Endothelial cell of umbilical vein (primary cell): ENCODE data around the gene DLK1. TPM values are rescaled to one million over a fixed set of nuclear protein-coding genes. Genes with fewer than 3 reads are reported as not detected.

Source experiments
- BruUV-seq: library from RNA; stranded (reverse); fragments of 400-500 nt; replicated peaks from 2 replicates; lab custom pipeline; 2021; lab: Mats Ljungman, UMichigan
- CTCF ChIA-PET: fragments of 300-600, 350-600 bp; sonication (Branson Sonifier 250); formaldehyde crosslinking; loops from one replicate; lab custom pipeline; 2021; ENCODE audit warnings: antibody characterized with exemption, inconsistent platforms; lab: Charles Lee
- POLR2A ChIA-PET: fragments of 300-600, 350-600 bp; sonication (Branson Sonifier 250); formaldehyde crosslinking; loops from one replicate; lab custom pipeline; 2021; ENCODE audit warnings: antibody characterized with exemption, inconsistent platforms; lab: Charles Lee
- DNase-seq: peaks from one replicate; pipeline ENCODE4 v3.0.0-alpha.2; 2011; ENCODE audit warnings: low read depth, low spot score
- FAIRE-seq: peaks from 2 replicates; lab custom pipeline; 2011; peaks lifted over from hg19 to GRCh38; lab: Jason Lieb, UNC
- H2AFZ ChIP-seq: 2 replicates; pipeline ENCODE4 v1.6.0; 2012; ENCODE audit warnings: low read depth, low read length, control low read depth, inconsistent platforms
- H3K27ac ChIP-seq: 2 replicates; pipeline ENCODE4 v1.5.1; 2011; ENCODE audit warnings: low read depth, mild to moderate bottlenecking, control low read depth, low read length, moderate library complexity; ENCODE audit not compliant: insufficient read depth
- H3K27me3 ChIP-seq, 2 experiments: 2 replicates each; pipeline versions ENCODE4 v1.6.0 to v1.6.1; 2011; ENCODE audit warnings: low read length in 2 of 2, mixed read lengths in 1 of 2; ENCODE audit not compliant: control insufficient read depth in 2 of 2, insufficient read depth in 2 of 2
- H3K36me3 ChIP-seq, 2 experiments: 2 replicates in 1 of 2; 3 replicates in 1 of 2; pipeline ENCODE4 v1.5.1; 2011; ENCODE audit warnings: low read length in 2 of 2, mild to moderate bottlenecking in 1 of 2, moderate library complexity in 1 of 2; ENCODE audit not compliant: control insufficient read depth in 2 of 2, insufficient read depth in 2 of 2; ENCODE audit errors: extremely low read depth in 1 of 2
- H3K4me1 ChIP-seq: 3 replicates; pipeline ENCODE4 v1.5.1; 2011; ENCODE audit warnings: mild to moderate bottlenecking, low read length; ENCODE audit not compliant: control insufficient read depth, insufficient read depth; ENCODE audit errors: extremely low read depth
- H3K4me2 ChIP-seq: 2 replicates; pipeline ENCODE4 v1.6.1; 2011; ENCODE audit warnings: low read length, control low read depth, mixed read lengths; ENCODE audit not compliant: insufficient read depth
- H3K4me3 ChIP-seq, 3 experiments: fragments of 200-600 bp in 1 of 3; sonication (generic), shearing (Covaris generic) in 1 of 3; replicated peaks in 1 of 3; 2 replicates each; pipeline ENCODE4 v1.5.1; 2011 to 2016; ENCODE audit warnings: control low read depth in 3 of 3, low read length in 3 of 3, mild to moderate bottlenecking in 2 of 3, inconsistent platforms in 1 of 3, low read depth in 1 of 3, moderate library complexity in 1 of 3; ENCODE audit not compliant: insufficient read depth in 1 of 3
- H3K79me2 ChIP-seq: 2 replicates; pipeline ENCODE4 v1.6.0; 2012; ENCODE audit warnings: low read length, inconsistent platforms; ENCODE audit not compliant: control insufficient read depth, insufficient read depth
- H3K9ac ChIP-seq: replicated peaks from 2 replicates; pipeline ENCODE3; 2011; ENCODE audit warnings: low read length, control low read depth; ENCODE audit not compliant: insufficient read depth; ENCODE audit errors: extremely low read depth
- H3K9me1 ChIP-seq: replicated peaks from 3 replicates; pipeline ENCODE4 v1.6.0; 2011; ENCODE audit warnings: mild to moderate bottlenecking, low read length; ENCODE audit not compliant: control insufficient read depth, insufficient read depth; ENCODE audit errors: extremely low read depth
- H3K9me3 ChIP-seq: replicated peaks from 2 replicates; pipeline ENCODE4 v1.5.1; 2012; ENCODE audit warnings: low read length, inconsistent platforms; ENCODE audit not compliant: control insufficient read depth, insufficient read depth
- H4K20me1 ChIP-seq: replicated peaks from 2 replicates; pipeline ENCODE3; 2011; ENCODE audit warnings: mild to moderate bottlenecking, low read length; ENCODE audit not compliant: control insufficient read depth, insufficient read depth; ENCODE audit errors: extremely low read depth
- CTCF ChIP-seq, 2 donors: IDR thresholded peaks; 1 replicate in 1 of 2; 2 replicates in 1 of 2; pipeline ENCODE4 v1.5.1; 2011; ENCODE audit warnings: low read length in 2 of 2, mild to moderate bottlenecking in 2 of 2, moderate library complexity in 2 of 2, control low read depth in 1 of 2, inconsistent platforms in 1 of 2, low read depth in 1 of 2; ENCODE audit not compliant: insufficient read depth in 1 of 2; ENCODE audit errors: extremely low read depth in 1 of 2
- EZH2 ChIP-seq: IDR thresholded peaks from 2 replicates; pipeline ENCODE4 v1.6.1; 2012; ENCODE audit warnings: borderline replicate concordance, low read depth, mild to moderate bottlenecking, moderate library complexity, low read length, inconsistent platforms; ENCODE audit not compliant: severe bottlenecking
- FOS ChIP-seq: IDR thresholded peaks from 2 replicates; pipeline ENCODE4 v1.6.1; 2011; ENCODE audit warnings: mild to moderate bottlenecking, low read length, moderate library complexity, borderline replicate concordance; ENCODE audit not compliant: insufficient read depth
- GATA2 ChIP-seq: IDR thresholded peaks from 2 replicates; pipeline ENCODE4 v1.7.0; 2011; ENCODE audit warnings: low read depth, mild to moderate bottlenecking, moderate library complexity, mixed read lengths, low read length; ENCODE audit not compliant: insufficient read length, insufficient read depth
- JUN ChIP-seq: IDR thresholded peaks from 2 replicates; pipeline ENCODE4 v1.6.1; 2011; ENCODE audit warnings: borderline replicate concordance, low read depth; ENCODE audit not compliant: insufficient read length, insufficient read depth
- MAX ChIP-seq: IDR thresholded peaks from 2 replicates; pipeline ENCODE4 v1.6.1; 2011; ENCODE audit not compliant: insufficient read depth, insufficient read length
- MYC ChIP-seq: IDR thresholded peaks from one replicate; pipeline ENCODE4 v1.6.1; 2011; ENCODE audit warnings: mild to moderate bottlenecking, low read depth, low read length
- POLR2A ChIP-seq: IDR thresholded peaks from 2 replicates; pipeline ENCODE4 v1.6.1; 2012; ENCODE audit warnings: low read depth, mild to moderate bottlenecking, control low read depth, low read length
- POLR2AphosphoS5 ChIP-seq: IDR thresholded peaks from 2 replicates; pipeline ENCODE4 v1.6.1; 2012; ENCODE audit warnings: low read depth, mild to moderate bottlenecking, control low read depth, low read length, moderate library complexity; ENCODE audit not compliant: insufficient read depth
- dilution Hi-C: fragments of 300-500 bp; cut with MboI; formaldehyde crosslinking; loops from one replicate; pipeline ENCODE4 v1.15.0; 2019; ENCODE audit warnings: low sequenced_read_pairs; ENCODE audit not compliant: extremely low pct_ligation_motif_present
- intact Hi-C: fragments of 100-400 bp; cut with micrococcal nuclease; formaldehyde crosslinking; loops from one replicate; pipeline ENCODE4 v1.10.0; 2022
- polyA plus RNA-seq, 4 experiments: library from polyadenylated mRNA; depleted of rRNA in 3 of 4; stranded (reverse) in 3 of 4; unstranded in 1 of 4; fragments of >200 nt; gene quantifications; 2 replicates each; pipeline versions ENCODE4 v1.2.1 to v1.2.3, GENCODE V29; 2011 to 2012; ENCODE audit warnings: missing spikeins in 1 of 4
- total RNA-seq: library from RNA; stranded (reverse); gene quantifications from 2 replicates; pipeline ENCODE4 v1.2.3, GENCODE V29; 2021

DLK1 gene
- total and polyA plus RNA-seq, 2 donors (not counting 3 experiments of a cell fraction or from before 2014, with no cell fraction given), result not detected

- Histone ChIP-seq H3K4me2 (no peak overlapping the region), H3K4me3 (no peak overlapping the region), H3K9ac (no peak overlapping the region), H3K79me2 (no peaks in the 10 kb centered on the region), H3K27me3 (no peaks in the 10 kb centered on the region), H3K4me1 (peaks cover 19% of the 10 kb centered on the region), H3K9me1 (no peaks in the 10 kb centered on the region), H3K27ac (no peak overlapping the region), H2AFZ (no peak overlapping the region), H3K9me3 (no peaks in the 10 kb centered on the region), H4K20me1 (no peaks in the 10 kb centered on the region), H3K36me3 (no peaks in the 10 kb centered on the region)
- ChIA-PET CTCF (interaction anchor here (0.9 to 3.1 kb wide), 11 partner anchors 15 to 316 kb away, joined by 3 to 25 read pairs (median 4); no protein-coding TSS in a partner anchor), POLR2A (interaction anchor here (0.7 to 1.5 kb wide), 4 partner anchors 16 to 132 kb away, joined by 3 to 6 read pairs (median 4); partner anchors contain the start of gene MEG3)
- DNase-seq (no peak), FAIRE-seq (no peak)
- intact Hi-C loops, result loop anchor here (1.0 to 5.0 kb wide), 4 partner anchors 17 to 378 kb away; no protein-coding TSS in a partner anchor
- dilution Hi-C loops, result no loop called here
- TF ChIP-seq GATA2 (no peak), EZH2 (no peak), FOS (no peak), POLR2A (no peak), MAX (no peak), JUN (no peak), CTCF (IDR thresholded peaks at IDR 0.05; ENCODE audit: extremely low read depth in 1 of 2, insufficient read depth in 1 of 2, low read depth in 1 of 2, low read length in 2 of 2) (no peak), POLR2AphosphoS5 (no peak), MYC (no peak)
- BruUV-seq, result no TSS peak
Observed at GRCh38 chr14:100693877-100694578, 32.7 kb upstream of the DLK1 start.
